SK-N-SH (cell line): ENCODE data around the gene ZNF311. TPM values are rescaled to one million over a fixed set of nuclear protein-coding genes. Genes with fewer than 3 reads are reported as not detected.

ENCODE experiments used
- CTCF ChIA-PET: fragments of 300-600, 350-600 bp; formaldehyde crosslinking; extraction: SDS; loops from one replicate; lab custom pipeline; 2021; lab: Yijun Ruan, JAX
- POLR2A ChIA-PET: fragments of 350-600 bp; sonication (Branson Sonifier 250); formaldehyde crosslinking; extraction: SDS; loops from one replicate; lab custom pipeline; 2020; ENCODE audit warnings: antibody characterized with exemption, inconsistent platforms; lab: Yijun Ruan, JAX
- DNase-seq: peaks from one replicate; pipeline ENCODE4 v3.0.0; 2012
- H2AFZ ChIP-seq: fragments of 200-600 bp; sonication (generic); 2 replicates; pipeline ENCODE4 v1.8.1; 2016; ENCODE audit warnings: antibody characterized with exemption, mild to moderate bottlenecking, low read depth
- H3F3A ChIP-seq: fragments of 200-600 bp; sonication (generic); replicated peaks from 2 replicates; pipeline ENCODE3; 2016; ENCODE audit warnings: antibody characterized with exemption, mild to moderate bottlenecking; ENCODE audit not compliant: insufficient read depth
- H3K27ac ChIP-seq, 2 experiments: fragments of 200-500 bp in 1 of 2; fragments of 200-600 bp in 1 of 2; sonication (Bioruptor generic) in 1 of 2; sonication (generic), shearing (Covaris generic) in 1 of 2; 2 replicates each; pipeline versions ENCODE4 v1.5.1 to v1.6.1; 2014 to 2016; ENCODE audit warnings: low read depth in 2 of 2, inconsistent platforms in 1 of 2, low read length in 1 of 2, mild to moderate bottlenecking in 1 of 2, mixed read lengths in 1 of 2
- H3K27me3 ChIP-seq: fragments of 200-600 bp; sonication (generic), shearing (Covaris generic); 2 replicates; pipeline ENCODE4 v1.6.1; 2016; ENCODE audit warnings: mixed run types; ENCODE audit not compliant: insufficient read depth
- H3K36me3 ChIP-seq, 2 experiments: fragments of 200-500 bp in 1 of 2; fragments of 200-600 bp in 1 of 2; sonication (Bioruptor generic) in 1 of 2; sonication (generic) in 1 of 2; replicated peaks in 1 of 2; 2 replicates each; pipeline versions ENCODE3 to v1.5.1; 2014 to 2016; ENCODE audit warnings: low read length in 1 of 2, mild to moderate bottlenecking in 1 of 2; ENCODE audit not compliant: insufficient read depth in 2 of 2, control insufficient read depth in 1 of 2
- H3K4me1 ChIP-seq, 2 experiments: fragments of 200-500 bp in 1 of 2; fragments of 200-600 bp in 1 of 2; sonication (Bioruptor generic) in 1 of 2; sonication (generic), shearing (Covaris generic) in 1 of 2; 2 replicates each; pipeline versions ENCODE4 v1.5.1 to v1.6.1; 2014 to 2016; ENCODE audit warnings: low read depth in 1 of 2, low read length in 1 of 2, mixed run types in 1 of 2; ENCODE audit not compliant: insufficient read depth in 2 of 2, control insufficient read depth in 1 of 2
- H3K4me2 ChIP-seq: fragments of 200-600 bp; sonication (generic), shearing (Covaris generic); 2 replicates; pipeline ENCODE4 v1.6.1; 2017; ENCODE audit warnings: mixed run types
- H3K4me3 ChIP-seq, 2 experiments: fragments of 200-500 bp in 1 of 2; fragments of 200-600 bp in 1 of 2; sonication (Bioruptor generic) in 1 of 2; sonication (generic), shearing (Covaris generic) in 1 of 2; 2 replicates each; pipeline versions ENCODE4 v1.5.1 to v1.8.1; 2014 to 2016; ENCODE audit warnings: low read depth in 2 of 2, inconsistent platforms in 1 of 2, low read length in 1 of 2, mild to moderate bottlenecking in 1 of 2, mixed read lengths in 1 of 2, moderate library complexity in 1 of 2
- H3K79me2 ChIP-seq: fragments of 200-600 bp; sonication (generic); 2 replicates; pipeline ENCODE4 v1.8.1; 2017; ENCODE audit warnings: mild to moderate bottlenecking; ENCODE audit not compliant: insufficient read depth
- H3K9ac ChIP-seq: fragments of 200-600 bp; sonication (generic); 2 replicates; pipeline ENCODE4 v1.6.1; 2017; ENCODE audit warnings: mixed run types
- H3K9me2 ChIP-seq: fragments of 200-600 bp; sonication (generic); 2 replicates; pipeline ENCODE4 v1.6.1; 2017; ENCODE audit warnings: mixed run types
- H3K9me3 ChIP-seq: fragments of 200-600 bp; sonication (generic); 2 replicates; pipeline ENCODE4 v1.6.1; 2017; ENCODE audit warnings: mixed run types, mild to moderate bottlenecking, moderate library complexity
- H4K20me1 ChIP-seq: fragments of 200-600 bp; sonication (generic); 2 replicates; pipeline ENCODE4 v1.6.1; 2017; ENCODE audit warnings: mild to moderate bottlenecking, mixed run types; ENCODE audit not compliant: insufficient read depth
- EZH2phosphoT487 ChIP-seq: fragments of 200-600 bp; sonication (generic); IDR thresholded peaks from 2 replicates; pipeline ENCODE4 v1.6.1; 2017; ENCODE audit warnings: low read depth, mixed run types, mild to moderate bottlenecking, antibody characterized with exemption, moderate library complexity, borderline replicate concordance
- FOXJ3 ChIP-seq: sonication (generic); formaldehyde crosslinking; IDR thresholded peaks from 2 replicates; pipeline ENCODE4 v1.5.1; 2020; ENCODE audit warnings: mild to moderate bottlenecking, missing genetic modification reagents
- GABPA ChIP-seq: IDR thresholded peaks from 2 replicates; pipeline ENCODE4 v1.4.0; 2012; ENCODE audit warnings: low read depth, mild to moderate bottlenecking
- IRF3 ChIP-seq: fragments of 150-350 bp; IDR thresholded peaks from 2 replicates; pipeline ENCODE4 v1.6.1; 2016; ENCODE audit warnings: mild to moderate bottlenecking, low read depth, low read length
- MAX ChIP-seq: IDR thresholded peaks from 2 replicates; pipeline ENCODE4 v1.4.0; 2012; ENCODE audit warnings: low read depth
- MEF2A ChIP-seq: IDR thresholded peaks from 2 replicates; pipeline ENCODE4 v1.4.0; 2012; ENCODE audit warnings: low read depth, borderline replicate concordance
- NFIC ChIP-seq: IDR thresholded peaks from 2 replicates; pipeline ENCODE4 v1.4.0; 2012; ENCODE audit warnings: borderline replicate concordance
- POLR2AphosphoS5 ChIP-seq: IDR thresholded peaks from 2 replicates; pipeline ENCODE4 v1.6.1; 2012; ENCODE audit warnings: low read depth, low read length
- RAD21 ChIP-seq: IDR thresholded peaks from 2 replicates; pipeline ENCODE4 v1.6.1; 2012; ENCODE audit warnings: mild to moderate bottlenecking, low read length
- RCOR1 ChIP-seq: fragments of 150-350 bp; IDR thresholded peaks from 2 replicates; pipeline ENCODE4 v1.6.1; 2017; ENCODE audit warnings: antibody characterized with exemption, low read length
- SIN3A ChIP-seq: IDR thresholded peaks from 2 replicates; pipeline ENCODE4 v1.6.1; 2012; ENCODE audit warnings: low read depth, mild to moderate bottlenecking, low read length, moderate library complexity, borderline replicate concordance
- SMC3 ChIP-seq: IDR thresholded peaks from 2 replicates; pipeline ENCODE4 v1.6.1; 2012; ENCODE audit warnings: low read depth, low read length, improper control_type of control experiment
- TAF1 ChIP-seq: IDR thresholded peaks from 2 replicates; pipeline ENCODE4 v1.6.1; 2012; ENCODE audit warnings: low read depth, mild to moderate bottlenecking, low read length, moderate library complexity, borderline replicate concordance
- TCF12 ChIP-seq: IDR thresholded peaks from 2 replicates; pipeline ENCODE4 v1.4.0; 2012
- TEAD4 ChIP-seq: IDR thresholded peaks from 2 replicates; pipeline ENCODE4 v1.4.0; 2012; ENCODE audit warnings: mild to moderate bottlenecking, borderline replicate concordance; ENCODE audit not compliant: insufficient read depth
- USF1 ChIP-seq: IDR thresholded peaks from 2 replicates; pipeline ENCODE4 v1.4.0; 2012; ENCODE audit warnings: low read depth, borderline replicate concordance
- USF2 ChIP-seq: fragments of 150-350 bp; IDR thresholded peaks from 2 replicates; pipeline ENCODE4 v1.6.1; 2017; ENCODE audit warnings: antibody characterized with exemption, low read length, low read depth, borderline replicate concordance
- WGBS: methylation state at CpG from one replicate; pipeline ENCODE4 v1.1.6; 2017; ENCODE audit warnings: low lambda C conversion rate; 5-methylcytosine and 5-hydroxymethylcytosine counted together
- polyA plus RNA-seq, 3 experiments: library from polyadenylated mRNA; depleted of rRNA; stranded (reverse); fragments of >200 nt; gene quantifications; 2 replicates each; pipeline ENCODE4 v1.2.3, GENCODE V29; 2012

Gene ZNF311
- polyA plus RNA-seq, 1 of the 3 experiments (the other 2 are of a cell fraction), result 0.16 TPM

- ChIA-PET CTCF (no interaction called here), POLR2A (no interaction called here)
- Histone ChIP-seq H4K20me1 (no peaks in the 10 kb centered on the region), H3K9ac (no peak overlapping the region), H3K27me3 (no peaks in the 10 kb centered on the region), H3K27ac (no peak overlapping the region), H3K4me1 (peaks cover 0 to under 1% of the 10 kb centered on the region in 2 experiments; a peak in 1 of 4 replicates), H3K4me2 (no peak overlapping the region), H3K9me2 (no peaks in the 10 kb centered on the region), H2AFZ (no peak overlapping the region), H3K36me3 (no peaks in the 10 kb centered on the region), H3K79me2 (no peaks in the 10 kb centered on the region), H3K4me3 (no peak overlapping the region), H3F3A (peaks cover 11% of the 10 kb centered on the region), H3K9me3 (no peaks in the 10 kb centered on the region)
- no peak for DNase-seq
- WGBS, result 88% methylated on average over 23 of the region's 23 CpGs
- TF ChIP-seq MAX (no peak), TCF12 (no peak), TAF1 (no peak), MEF2A (no peak), USF2 (no peak), EZH2phosphoT487 (no peak), RCOR1 (no peak), GABPA (no peak), NFIC (no peak), TEAD4 (no peak), FOXJ3 (CRISPR knock-in tag) (no peak), SMC3 (no peak), IRF3 (no peak), USF1 (no peak), RAD21 (no peak), POLR2AphosphoS5 (no peak), SIN3A (no peak)
- TF ChIP-seq, all 33 proteins: peak for 0
These were observed 56.2 kb downstream of the ZNF311 start for GRCh38 chr6:28948782-28949486.
